Chondrocyte (in vitro differentiated cells): Measurements from ENCODE around the gene NID1. TPM values are rescaled to one million over a fixed set of nuclear protein-coding genes. Genes with fewer than 3 reads are reported as not detected.
A peak's percentile ranks its signal among the peaks of the same experiment; 100 is the strongest.
"Not testable (repeated sequence)": the region's sequence is repeated elsewhere in the genome, so short reads cannot be mapped to it uniquely, and the experiment has no call there.

Experiments used
- DNase-seq: peaks from one replicate; pipeline ENCODE4 v3.0.0; 2021; ENCODE audit warnings: mixed read lengths, low spot score
- H3K27ac Mint-ChIP-seq: one replicate; pipeline ENCODE4 v1.8.0; 2021; ENCODE audit warnings: mild to moderate bottlenecking, moderate library complexity, mixed read lengths; ENCODE audit not compliant: unreplicated experiment
- H3K27me3 Mint-ChIP-seq: 2 replicates; pipeline ENCODE4 v1.8.0; 2021; ENCODE audit warnings: low read depth, mixed read lengths
- H3K36me3 Mint-ChIP-seq: 2 replicates; pipeline ENCODE4 v1.8.0; 2021; ENCODE audit warnings: low read depth, mixed read lengths
- H3K4me1 Mint-ChIP-seq: 2 replicates; pipeline ENCODE4 v1.8.0; 2021; ENCODE audit warnings: low read depth, mild to moderate bottlenecking, mixed read lengths
- H3K4me3 Mint-ChIP-seq: one replicate; pipeline ENCODE4 v1.8.0; 2021; ENCODE audit warnings: mild to moderate bottlenecking, moderate library complexity, mixed read lengths; ENCODE audit not compliant: unreplicated experiment
- H3K9me3 Mint-ChIP-seq: 2 replicates; pipeline ENCODE4 v1.8.0; 2021; ENCODE audit warnings: low read depth, mixed read lengths
- total RNA-seq: library from RNA; stranded (reverse); gene quantifications from 3 replicates; pipeline ENCODE4 v1.2.1, GENCODE V29; 2021
- TF ChIP-seq, protein P1 (sequence below): fragments of 200-600 bp; sonication (generic); IDR thresholded peaks from 2 replicates; pipeline ENCODE4 v1.5.0; 2021; ENCODE audit warnings: antibody characterized with exemption, mild to moderate bottlenecking, moderate library complexity

Gene NID1
- total RNA-seq, 1 donor from 2014 or later, result 99.1 TPM

DNA sequence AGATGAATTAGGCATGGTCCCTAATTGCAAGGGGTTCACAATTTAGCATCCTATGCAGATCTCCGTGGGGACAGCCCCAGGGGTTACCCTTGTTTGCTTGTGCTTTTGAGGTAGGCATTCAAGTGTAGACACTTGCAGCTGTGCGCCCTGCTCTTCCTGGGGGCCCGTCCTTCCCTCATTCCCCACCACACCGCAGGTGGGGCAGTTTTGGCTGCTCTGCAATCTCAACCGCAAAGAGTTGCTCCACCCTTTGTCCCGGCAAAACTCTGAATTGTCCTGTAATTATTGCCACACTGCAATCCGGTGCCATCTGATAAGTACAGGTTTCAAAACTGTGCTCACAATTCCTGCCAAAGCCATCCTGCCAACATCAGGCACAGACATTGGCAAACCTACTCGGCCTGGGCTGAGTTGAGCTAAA lies 132.8 kb downstream of the NID1 start:
- Mint-ChIP-seq H3K4me1 (peaks cover 31% of the 10 kb centered on the region), H3K4me3 (no peak overlapping the region), H3K27ac (no peak overlapping the region), H3K9me3 (no peaks in the 10 kb centered on the region), H3K27me3 (no peaks in the 10 kb centered on the region), H3K36me3 (no peaks in the 10 kb centered on the region)
- TF ChIP-seq, protein P1, sequence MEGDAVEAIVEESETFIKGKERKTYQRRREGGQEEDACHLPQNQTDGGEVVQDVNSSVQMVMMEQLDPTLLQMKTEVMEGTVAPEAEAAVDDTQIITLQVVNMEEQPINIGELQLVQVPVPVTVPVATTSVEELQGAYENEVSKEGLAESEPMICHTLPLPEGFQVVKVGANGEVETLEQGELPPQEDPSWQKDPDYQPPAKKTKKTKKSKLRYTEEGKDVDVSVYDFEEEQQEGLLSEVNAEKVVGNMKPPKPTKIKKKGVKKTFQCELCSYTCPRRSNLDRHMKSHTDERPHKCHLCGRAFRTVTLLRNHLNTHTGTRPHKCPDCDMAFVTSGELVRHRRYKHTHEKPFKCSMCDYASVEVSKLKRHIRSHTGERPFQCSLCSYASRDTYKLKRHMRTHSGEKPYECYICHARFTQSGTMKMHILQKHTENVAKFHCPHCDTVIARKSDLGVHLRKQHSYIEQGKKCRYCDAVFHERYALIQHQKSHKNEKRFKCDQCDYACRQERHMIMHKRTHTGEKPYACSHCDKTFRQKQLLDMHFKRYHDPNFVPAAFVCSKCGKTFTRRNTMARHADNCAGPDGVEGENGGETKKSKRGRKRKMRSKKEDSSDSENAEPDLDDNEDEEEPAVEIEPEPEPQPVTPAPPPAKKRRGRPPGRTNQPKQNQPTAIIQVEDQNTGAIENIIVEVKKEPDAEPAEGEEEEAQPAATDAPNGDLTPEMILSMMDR, result no peak
- no peak for DNase-seq

DNA sequence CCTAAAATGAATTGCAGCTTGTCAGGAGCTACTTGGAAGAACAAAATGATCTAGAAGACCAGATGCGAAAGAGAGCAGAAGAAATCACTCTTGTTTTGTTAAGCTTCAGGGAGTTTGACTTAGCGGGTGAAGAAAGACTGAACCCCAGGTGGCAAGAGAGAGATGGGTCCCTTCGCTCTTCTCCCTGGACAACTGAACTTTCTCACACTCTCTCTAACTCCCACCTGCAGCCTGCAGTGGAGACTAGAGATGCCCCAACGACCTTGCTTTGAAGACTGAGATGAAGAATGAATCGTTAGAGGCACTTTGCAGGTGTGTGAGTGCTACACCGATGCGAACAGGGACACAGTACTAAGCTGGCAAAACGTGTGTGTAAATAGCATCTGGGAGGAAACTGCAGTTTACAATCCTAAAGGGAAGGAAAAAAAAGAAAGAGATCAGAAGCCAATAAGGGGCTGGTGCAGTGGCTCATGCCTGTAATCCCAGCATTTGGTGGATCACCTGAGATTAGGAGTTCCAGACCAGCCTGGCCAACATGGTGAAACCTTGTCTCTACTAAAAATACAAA lies 133.6 kb downstream of the NID1 start:
- no peaks in the 10 kb centered on the region for H3K36me3 Mint-ChIP-seq
- TF ChIP-seq, protein P1, result no peak
- no peak overlapping the region for H3K4me3 Mint-ChIP-seq

DNA sequence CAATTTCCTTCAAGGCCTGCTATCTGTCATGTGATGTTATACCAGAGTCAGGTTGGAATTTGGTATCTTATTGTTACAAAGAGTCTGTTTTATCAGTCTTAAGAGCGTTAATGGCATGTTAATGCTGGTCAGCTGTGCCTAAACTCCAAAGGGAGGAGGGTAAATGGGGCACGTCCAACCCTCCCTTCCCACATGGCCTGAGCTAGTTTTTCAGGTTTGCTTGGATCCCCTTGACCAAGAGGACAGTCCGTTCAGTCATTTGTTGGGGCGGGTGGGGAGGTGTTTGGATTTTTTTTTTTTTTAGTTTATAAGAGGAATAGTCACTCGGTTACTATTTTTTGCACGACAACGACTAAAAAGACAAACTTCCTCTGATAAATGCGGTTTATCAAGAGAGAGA lies 134.3 kb downstream of the NID1 start:
- Mint-ChIP-seq H3K27ac (no peak overlapping the region), H3K4me3 (no peak overlapping the region), H3K36me3 (no peaks in the 10 kb centered on the region), H3K4me1 (peaks cover 27% of the 10 kb centered on the region), H3K27me3 (no peaks in the 10 kb centered on the region), H3K9me3 (no peaks in the 10 kb centered on the region)
- DNase-seq, result no peak
- TF ChIP-seq, protein P1, result no peak

More for the DNA sequence above, 133.6 kb downstream of the NID1 start:
- H3K9me3 Mint-ChIP-seq, result no peaks in the 10 kb centered on the region
- no peaks in the 10 kb centered on the region for H3K27me3 Mint-ChIP-seq
- H3K4me1 Mint-ChIP-seq, result peaks cover 31% of the 10 kb centered on the region
- no peak for DNase-seq
- H3K27ac Mint-ChIP-seq, result no peak overlapping the region

DNA sequence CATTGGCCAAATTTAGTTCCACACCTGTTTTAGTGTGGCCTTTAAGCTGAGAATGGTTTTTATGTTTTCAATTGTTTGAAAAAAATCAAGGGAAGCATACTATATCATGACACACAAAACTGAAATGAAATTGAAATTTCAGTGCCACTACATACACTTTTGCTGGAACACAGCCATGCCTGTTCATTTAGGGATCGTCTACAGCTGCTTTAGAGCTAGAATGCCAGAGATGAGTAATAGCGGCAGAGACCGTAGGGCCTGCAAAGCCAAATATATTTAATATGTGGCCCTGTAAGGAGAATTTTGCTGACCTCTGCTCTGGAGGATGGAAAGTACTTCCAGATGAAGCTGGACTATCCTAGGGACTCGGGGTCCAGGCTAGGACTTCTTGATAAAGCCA lies 135.7 kb downstream of the NID1 start:
- no peak for DNase-seq
- Mint-ChIP-seq H3K4me3 (no peak overlapping the region), H3K36me3 (no peaks in the 10 kb centered on the region), H3K9me3 (no peaks in the 10 kb centered on the region), H3K27me3 (no peaks in the 10 kb centered on the region), H3K4me1 (peaks cover 24% of the 10 kb centered on the region), H3K27ac (peak overlapping the region; percentile 63)
- TF ChIP-seq, protein P1, result no peak

DNA sequence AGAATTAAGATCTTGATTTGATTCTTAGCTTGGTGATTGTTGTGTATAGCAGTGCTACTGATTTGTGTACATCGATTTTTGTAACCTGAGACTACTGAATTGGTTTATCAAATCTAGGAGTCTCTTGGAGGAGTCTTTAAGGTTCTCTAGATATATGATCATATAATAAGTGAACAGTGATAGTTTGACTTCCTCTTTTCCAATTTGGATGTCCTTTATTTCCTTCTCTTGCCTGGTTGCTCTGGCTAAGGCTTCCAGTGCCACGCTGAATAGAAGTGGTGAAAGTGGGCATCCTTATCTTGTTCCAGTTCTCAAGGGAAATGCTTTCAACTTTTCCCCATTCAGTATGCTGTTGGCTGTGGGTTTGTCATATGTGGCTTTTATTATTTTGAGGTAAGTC lies 136.7 kb downstream of the NID1 start:
- Mint-ChIP-seq H3K27me3 (no peaks in the 10 kb centered on the region), H3K36me3 (no peaks in the 10 kb centered on the region), H3K4me1 (peaks cover 25% of the 10 kb centered on the region), H3K9me3 (no peaks in the 10 kb centered on the region), H3K27ac (no peak overlapping the region), H3K4me3 (no peak overlapping the region)
- TF ChIP-seq, protein P1, result no peak
- DNase-seq, result no peak

DNA sequence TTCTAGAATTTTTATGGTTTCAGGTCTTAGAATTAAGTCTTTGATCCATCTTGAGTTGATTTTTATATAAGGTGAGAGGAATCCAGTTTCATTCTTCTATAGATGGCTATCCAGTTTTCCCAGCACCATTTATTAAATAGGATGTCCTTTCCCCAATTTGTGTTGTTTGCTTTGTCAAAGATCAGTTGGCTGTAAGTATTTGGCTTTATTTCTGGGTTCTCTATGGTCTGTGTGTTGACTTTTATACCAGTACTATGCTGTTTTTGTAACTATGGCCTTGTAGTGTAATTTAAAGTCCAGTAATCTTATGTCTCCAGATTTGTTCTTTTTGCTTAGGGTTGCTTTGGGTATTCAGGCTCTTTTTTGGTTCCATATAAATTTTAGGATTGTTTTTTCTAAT lies 137.3 kb downstream of the NID1 start:
- H3K4me3 Mint-ChIP-seq, H3K27me3 Mint-ChIP-seq, H3K27ac Mint-ChIP-seq, H3K36me3 Mint-ChIP-seq, H3K9me3 Mint-ChIP-seq, DNase-seq: not testable (repeated sequence)
- H3K4me1 Mint-ChIP-seq, result peaks cover 29% of the 10 kb centered on the region
